Neuron (in vitro differentiated cells): ENCODE data around the gene RHOJ.
"Not testable (repeated sequence)": the region's sequence is repeated elsewhere in the genome, so short reads cannot be mapped to it uniquely, and the experiment has no call there.

Experiments used
- H2AFZ ChIP-seq: one replicate; pipeline ENCODE4 v1.6.1; 2013; ENCODE audit warnings: low read depth, mild to moderate bottlenecking, inconsistent platforms, low read length, moderate library complexity
- H3K27me3 ChIP-seq: one replicate; pipeline ENCODE4 v1.6.1; 2013; ENCODE audit warnings: low read length; ENCODE audit not compliant: insufficient read depth
- H3K36me3 ChIP-seq: one replicate; pipeline ENCODE4 v1.6.1; 2013; ENCODE audit warnings: low read length; ENCODE audit not compliant: insufficient read depth
- H3K4me1 ChIP-seq: one replicate; pipeline ENCODE4 v1.6.1; 2013; ENCODE audit warnings: low read length; ENCODE audit not compliant: insufficient read depth
- H3K4me3 ChIP-seq: 2 replicates; pipeline ENCODE4 v1.5.1; 2013; ENCODE audit warnings: mild to moderate bottlenecking, low read length, moderate library complexity
- H3K9me3 ChIP-seq: one replicate; pipeline ENCODE4 v1.6.1; 2013; ENCODE audit warnings: low read length

Gene RHOJ

DNA sequence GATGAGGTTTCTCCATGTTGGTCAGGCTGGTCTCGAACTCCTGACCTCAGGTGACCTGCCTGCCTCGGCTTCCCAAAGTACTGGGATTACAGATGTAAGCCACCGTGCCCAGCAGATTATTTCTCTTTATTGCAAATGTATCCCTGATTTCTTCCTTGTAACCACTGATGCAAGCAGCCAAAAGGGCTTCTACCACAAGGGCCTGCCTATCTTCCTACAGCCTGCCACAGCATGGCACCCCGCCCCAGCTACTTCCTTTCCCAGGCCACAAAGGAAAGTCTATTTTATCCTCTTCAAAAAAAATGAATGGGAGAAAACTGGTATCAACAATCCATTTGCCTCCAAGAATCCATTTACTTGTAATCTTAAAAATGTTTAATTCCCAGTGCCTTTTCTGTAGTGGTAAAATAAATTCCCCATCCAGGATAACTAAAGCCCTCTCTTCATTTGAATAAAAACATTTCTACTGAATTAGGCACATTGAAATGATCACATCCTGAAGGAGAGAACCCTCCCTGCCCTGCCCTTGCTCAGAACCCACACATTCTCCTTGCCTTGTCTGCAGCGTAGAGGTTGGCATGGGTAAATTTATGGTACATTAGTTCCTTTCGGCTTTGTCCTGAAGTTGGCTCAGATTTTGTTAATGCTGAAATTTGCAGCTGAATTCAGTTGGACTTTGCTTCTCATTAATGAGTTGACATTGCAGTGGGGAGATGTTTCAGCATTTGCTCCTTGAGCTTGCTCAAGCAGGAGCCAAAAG lies 95.3 kb downstream of the RHOJ start:
- H3K4me3 ChIP-seq, result no peak overlapping the region
- no peak overlapping the region for H2AFZ ChIP-seq
- H3K4me1 ChIP-seq, result peaks cover 5% of the 10 kb centered on the region
- no peaks in the 10 kb centered on the region for H3K27me3 ChIP-seq
- no peaks in the 10 kb centered on the region for H3K36me3 ChIP-seq
- H3K9me3 ChIP-seq, result no peaks in the 10 kb centered on the region

DNA sequence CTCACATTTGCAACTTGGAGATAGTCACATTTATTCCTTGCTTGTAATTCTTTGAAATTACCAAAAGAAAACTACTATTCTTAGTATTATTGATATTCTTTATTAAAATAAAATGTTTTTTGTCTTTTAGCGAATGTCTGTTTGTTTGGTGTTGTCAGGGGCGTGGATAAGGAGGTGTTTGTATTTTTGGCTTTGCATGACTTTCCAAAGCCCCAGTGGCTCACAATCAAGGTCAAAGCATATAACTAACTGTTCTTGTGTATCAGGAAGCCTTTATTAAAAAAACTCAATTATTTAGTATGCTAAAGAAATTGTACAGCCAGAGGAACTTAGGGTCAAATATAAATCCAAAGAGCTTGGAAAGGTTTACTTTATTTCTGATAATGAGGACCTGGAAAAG lies 96.6 kb downstream of the RHOJ start:
- Histone ChIP-seq H2AFZ (no peak overlapping the region), H3K4me1 (peaks cover 5% of the 10 kb centered on the region), H3K36me3 (no peaks in the 10 kb centered on the region), H3K4me3 (no peak overlapping the region), H3K27me3 (no peaks in the 10 kb centered on the region), H3K9me3 (no peaks in the 10 kb centered on the region)

DNA sequence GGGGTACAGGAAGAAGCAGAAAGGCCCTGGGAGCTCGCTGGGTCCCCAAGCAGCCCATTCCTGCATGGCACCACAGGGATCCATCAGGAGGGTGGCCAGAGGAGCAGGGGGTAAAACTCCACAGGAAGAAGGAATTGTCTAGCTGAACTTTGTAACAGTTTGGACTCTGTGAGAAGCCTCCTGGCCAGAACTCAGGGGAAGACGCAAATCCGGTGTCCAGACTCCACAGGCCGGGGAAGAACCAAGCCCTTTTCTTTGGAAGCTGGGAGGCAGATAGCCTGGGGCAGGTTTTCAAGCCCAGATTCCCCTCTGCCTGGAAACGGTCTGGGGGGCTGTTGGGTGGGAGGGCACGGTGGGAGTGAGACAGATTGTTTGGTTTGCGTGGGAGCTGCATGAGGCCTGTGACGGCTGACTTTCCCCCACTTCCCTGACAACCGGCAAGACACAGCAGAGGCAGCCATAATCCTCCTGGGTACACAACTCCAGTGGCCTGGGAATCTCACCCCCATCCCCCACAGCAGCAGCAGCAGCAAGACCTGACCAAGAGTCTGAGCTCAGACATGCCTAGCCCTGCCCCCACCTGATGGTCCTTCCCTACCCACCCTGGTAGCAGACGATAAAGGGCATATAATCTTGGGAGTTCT lies 97.8 kb downstream of the RHOJ start:
- Histone ChIP-seq H3K9me3 (no peaks in the 10 kb centered on the region), H3K27me3 (no peaks in the 10 kb centered on the region), H3K36me3 (no peaks in the 10 kb centered on the region), H3K4me3 (no peak overlapping the region), H2AFZ (no peak overlapping the region), H3K4me1 (peaks cover 5% of the 10 kb centered on the region)

DNA sequence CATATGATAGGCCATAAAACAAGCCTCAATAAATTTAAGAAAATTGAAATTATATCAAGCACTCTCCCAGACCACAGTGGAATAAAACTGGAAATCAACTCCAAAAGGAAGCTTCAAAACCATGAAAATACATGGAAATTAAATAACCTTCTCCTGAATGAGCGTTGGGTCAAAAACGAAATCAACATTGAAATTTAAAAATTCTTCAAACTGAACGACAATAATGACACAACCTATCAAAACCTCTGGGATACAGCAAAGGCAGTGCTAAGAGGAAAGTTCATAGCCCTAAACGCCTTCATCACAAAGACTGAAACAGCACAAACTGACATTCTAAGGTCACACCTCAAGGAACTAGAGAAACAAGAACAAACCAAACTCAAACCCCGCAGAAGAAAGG lies 100.2 kb downstream of the RHOJ start:
- H3K27me3 ChIP-seq, H3K9me3 ChIP-seq, H3K4me1 ChIP-seq, H3K36me3 ChIP-seq, H2AFZ ChIP-seq, H3K4me3 ChIP-seq: not testable (repeated sequence)

DNA sequence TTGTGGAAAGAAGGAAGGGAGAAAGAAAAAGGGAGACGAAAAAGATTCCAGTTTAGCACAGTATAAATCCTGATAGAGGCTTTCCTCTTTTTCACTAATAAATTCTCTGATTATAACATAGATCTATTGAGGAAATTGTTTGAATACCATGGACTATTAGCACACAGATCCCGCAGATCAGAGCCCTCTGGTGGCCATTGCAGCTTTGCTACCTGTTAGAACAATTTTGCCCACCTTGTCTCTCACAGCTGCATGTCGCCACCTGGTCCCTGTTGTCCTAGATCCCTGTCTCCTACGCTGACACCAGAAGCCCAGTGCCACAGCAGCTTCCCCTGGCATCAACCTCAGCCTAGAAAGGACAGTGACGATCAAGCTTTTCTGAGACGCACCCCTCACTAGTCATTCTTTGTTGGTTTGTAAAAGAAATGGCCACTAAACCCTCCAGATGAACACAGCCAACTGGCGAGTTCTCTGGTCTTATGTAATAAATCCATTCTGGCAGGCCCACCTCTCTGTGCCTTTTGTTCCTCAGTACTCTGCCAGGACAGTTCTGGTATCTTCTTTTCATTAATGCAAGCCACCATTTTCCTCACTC lies 104.6 kb downstream of the RHOJ start:
- no peaks in the 10 kb centered on the region for H3K36me3 ChIP-seq
- H3K27me3 ChIP-seq, result no peaks in the 10 kb centered on the region
- H3K4me3 ChIP-seq, result no peak overlapping the region
- no peaks in the 10 kb centered on the region for H3K9me3 ChIP-seq
- H3K4me1 ChIP-seq, result no peaks in the 10 kb centered on the region
- H2AFZ ChIP-seq, result no peak overlapping the region

DNA sequence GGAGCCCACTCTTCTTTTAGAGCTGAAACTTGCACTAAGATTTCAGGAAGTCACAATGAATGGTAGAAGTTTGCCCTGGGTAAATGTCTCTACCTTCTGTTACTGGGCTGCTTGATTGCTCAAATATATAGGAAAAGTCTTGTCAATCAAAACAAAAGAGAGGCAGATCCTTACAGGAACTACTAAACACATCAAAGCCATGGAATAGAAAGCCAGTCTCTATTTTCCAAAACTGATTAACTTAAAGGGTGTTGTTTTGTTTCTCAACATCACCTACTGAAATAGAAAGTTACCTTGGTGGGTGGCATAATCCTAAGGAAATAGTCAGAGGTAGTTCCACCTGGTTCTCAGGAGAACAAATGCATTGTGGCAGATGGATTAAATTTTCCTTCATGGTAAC lies 114.6 kb downstream of the RHOJ start, which contains the start of gene GPHB5:
TSS of gene GPHB5 (minus strand) at position 101 of the 400 bp plus-strand sequence. CDS start 1,086 bp downstream, outside the sequence.
- H3K4me1 ChIP-seq, result peaks cover 10% of the 10 kb centered on the region
- H3K9me3 ChIP-seq, result no peaks in the 10 kb centered on the region
- no peak within 1 kb of the TSS for H2AFZ ChIP-seq
- H3K4me3 ChIP-seq, result no peak within 1 kb of the TSS
- H3K27me3 ChIP-seq, result no peaks in the 10 kb centered on the region
- H3K36me3 ChIP-seq, result no peaks in the 10 kb centered on the region

DNA sequence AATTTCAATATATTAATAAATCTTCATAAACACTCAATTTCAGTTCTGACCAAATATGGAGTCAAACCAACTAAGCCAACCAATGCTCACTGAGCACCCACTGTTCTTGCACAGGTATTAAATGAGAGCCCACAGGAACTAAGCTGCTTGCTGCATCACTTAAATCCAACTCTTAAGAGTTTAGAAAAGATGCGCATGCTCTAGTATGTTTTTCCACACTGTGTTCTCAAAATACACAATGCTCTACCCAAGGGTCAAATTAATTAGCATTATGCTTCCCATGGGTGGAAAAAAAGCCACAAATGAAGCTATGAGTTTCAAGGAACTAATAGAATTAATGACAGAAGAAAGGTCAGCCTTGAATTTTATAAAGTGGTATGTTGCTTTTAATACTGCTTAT lies 118.2 kb downstream of the RHOJ start:
- peaks cover 10% of the 10 kb centered on the region for H3K4me1 ChIP-seq
- no peak overlapping the region for H3K4me3 ChIP-seq
- no peaks in the 10 kb centered on the region for H3K27me3 ChIP-seq
- no peaks in the 10 kb centered on the region for H3K36me3 ChIP-seq
- no peaks in the 10 kb centered on the region for H3K9me3 ChIP-seq
- H2AFZ ChIP-seq, result no peak overlapping the region

DNA sequence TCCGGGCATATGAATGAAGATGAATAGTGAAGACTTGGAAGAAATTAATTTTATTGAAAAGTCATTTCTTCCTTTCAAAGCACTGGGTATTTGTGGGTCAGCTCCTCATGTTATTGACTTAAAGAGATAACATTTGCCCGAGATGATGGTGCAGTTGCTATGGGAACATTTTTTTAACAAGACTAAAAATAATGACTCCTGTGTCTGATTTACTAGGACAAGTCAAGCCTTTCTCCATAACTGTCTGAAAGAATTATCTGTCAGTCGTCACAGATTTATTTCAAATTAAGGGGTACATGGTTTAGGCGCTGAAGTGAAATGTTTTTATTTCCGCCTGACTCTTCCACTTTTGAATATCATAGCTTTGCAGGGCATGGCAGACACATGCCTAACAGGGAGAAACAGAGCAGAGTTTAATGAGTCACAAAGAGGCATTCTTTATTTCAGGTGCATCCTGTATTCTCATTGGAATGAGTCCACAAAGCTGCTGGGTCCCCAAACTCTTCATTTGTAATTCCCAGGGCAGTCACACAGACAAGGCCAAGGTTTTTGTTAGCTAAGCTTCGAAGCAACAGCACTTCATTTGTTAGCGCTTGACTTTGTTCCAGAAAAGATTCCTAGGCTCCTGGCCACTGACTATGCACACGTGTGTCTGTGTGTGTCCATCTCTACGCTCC lies 118.8 kb downstream of the RHOJ start:
- Histone ChIP-seq H3K9me3 (no peaks in the 10 kb centered on the region), H3K36me3 (no peaks in the 10 kb centered on the region), H3K4me3 (no peak overlapping the region), H3K4me1 (peaks cover 10% of the 10 kb centered on the region), H3K27me3 (no peaks in the 10 kb centered on the region), H2AFZ (no peak overlapping the region)

DNA sequence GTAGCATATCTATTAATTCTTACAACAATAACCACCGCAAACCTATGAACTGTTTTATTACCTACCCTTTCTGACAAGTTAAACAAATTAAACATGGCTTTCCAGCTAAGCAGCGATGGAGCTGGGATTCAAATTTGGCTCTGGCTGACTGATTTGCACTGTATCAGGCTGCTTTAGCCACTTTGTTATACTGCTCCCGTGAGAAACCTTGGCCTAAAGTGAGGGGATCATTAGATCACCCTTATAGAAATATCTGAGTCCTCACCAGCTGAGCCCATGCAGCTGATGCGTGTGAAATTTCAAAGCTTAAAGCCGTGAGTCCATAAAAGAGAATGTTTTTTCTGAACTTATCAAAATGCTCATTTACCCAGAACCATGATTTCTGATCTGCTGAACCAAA lies 122.6 kb downstream of the RHOJ start:
- Histone ChIP-seq H3K27me3 (no peaks in the 10 kb centered on the region), H3K4me3 (no peak overlapping the region), H3K4me1 (peaks cover 10% of the 10 kb centered on the region), H3K36me3 (no peaks in the 10 kb centered on the region), H3K9me3 (no peaks in the 10 kb centered on the region), H2AFZ (no peak overlapping the region)

DNA sequence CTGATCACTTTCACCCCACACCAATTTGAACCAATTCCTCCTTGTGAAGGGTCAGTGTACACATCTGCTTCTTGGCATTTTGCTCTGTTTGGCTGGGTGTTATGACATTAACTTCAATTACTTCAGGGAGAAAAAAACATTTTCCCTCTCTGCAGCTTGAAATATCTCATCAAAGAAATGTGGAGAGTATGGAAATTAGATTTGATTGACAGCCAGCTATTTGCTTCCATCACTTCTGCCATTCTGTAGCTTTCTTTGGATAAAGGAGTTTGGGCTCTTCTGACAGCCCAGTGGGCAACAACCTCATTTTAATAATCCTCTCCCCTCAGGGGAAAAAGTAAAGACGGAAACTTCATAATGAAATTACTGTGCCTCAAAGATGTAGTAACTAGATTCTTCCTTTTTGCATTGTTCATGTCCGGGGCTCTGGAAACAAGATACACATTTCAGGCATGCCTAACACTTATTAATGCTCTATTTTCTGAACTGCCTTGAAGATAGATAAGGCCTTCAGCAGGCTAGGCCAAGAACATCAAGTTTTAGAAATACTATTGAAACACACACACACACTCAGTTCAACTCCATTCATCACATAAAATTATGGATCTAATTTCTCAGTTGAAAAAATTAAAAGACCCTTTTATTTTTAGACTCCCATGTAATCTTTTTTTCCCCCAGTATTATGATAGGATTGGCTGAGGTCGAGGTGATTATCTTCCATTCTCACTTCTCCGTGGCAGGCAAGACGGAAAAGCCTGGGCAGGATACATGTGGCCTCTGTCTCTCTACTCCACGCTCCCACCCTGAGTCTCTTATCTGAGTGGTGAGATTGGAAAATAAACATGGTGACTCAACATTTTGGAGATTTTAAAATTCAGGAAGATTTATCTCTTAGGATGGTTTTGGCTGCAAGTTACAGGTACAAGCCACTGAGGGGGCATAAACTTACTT lies 124.8 kb downstream of the RHOJ start:
- Histone ChIP-seq H2AFZ (no peak overlapping the region), H3K27me3 (no peaks in the 10 kb centered on the region), H3K4me3 (no peak overlapping the region), H3K4me1 (no peaks in the 10 kb centered on the region), H3K9me3 (no peaks in the 10 kb centered on the region), H3K36me3 (no peaks in the 10 kb centered on the region)

DNA sequence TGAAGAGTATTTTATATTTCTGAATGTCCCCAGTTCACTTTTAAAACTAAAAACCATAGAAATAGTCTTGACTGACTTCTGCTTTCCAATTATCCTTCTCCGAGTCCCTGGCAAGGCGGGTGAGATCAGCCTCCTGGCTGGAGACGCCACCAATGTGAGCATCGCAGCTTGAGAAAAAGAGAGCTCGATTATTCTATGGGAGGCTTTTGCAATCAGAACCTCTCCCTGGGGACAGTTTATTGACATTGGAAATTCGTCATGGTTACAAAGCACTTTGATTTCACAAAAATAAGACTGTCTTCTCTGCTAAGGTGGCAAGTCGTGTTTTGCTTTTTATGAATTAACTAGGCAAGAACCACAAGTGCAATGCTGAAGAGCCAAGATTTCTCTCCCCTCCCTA lies 138.1 kb downstream of the RHOJ start:
- Histone ChIP-seq H3K4me3 (no peak overlapping the region), H3K9me3 (peaks cover 2% of the 10 kb centered on the region), H3K27me3 (no peaks in the 10 kb centered on the region), H3K36me3 (no peaks in the 10 kb centered on the region), H2AFZ (no peak overlapping the region), H3K4me1 (no peaks in the 10 kb centered on the region)
